K562 (cell line): ENCODE results near the gene TKT.

ENCODE experiments used
- CTCF ChIP-seq, 3 experiments: IDR thresholded peaks in 2 of 3; conservative IDR thresholded peaks in 1 of 3; 2 replicates each; pipeline ENCODE4 v1.5.1; 2011 to 2012; ENCODE audit warnings: low read length in 3 of 3, mild to moderate bottlenecking in 3 of 3, control low read depth in 2 of 3, improper control_type of control experiment in 1 of 3, inconsistent platforms in 1 of 3, low read depth in 1 of 3, mixed read lengths in 1 of 3, moderate library complexity in 1 of 3; ENCODE audit not compliant: insufficient read depth in 2 of 3
- EP300 ChIP-seq: IDR thresholded peaks from 2 replicates; pipeline ENCODE4 v1.6.1; 2012; ENCODE audit warnings: low read length, improper control_type of control experiment
- GABPB1 ChIP-seq: sonication (generic); formaldehyde crosslinking; IDR thresholded peaks from 2 replicates; pipeline ENCODE4 v1.8.0; 2022; ENCODE audit warnings: mild to moderate bottlenecking, missing genetic modification reagents
- RNF2 ChIP-seq: sonication (generic); IDR thresholded peaks from 2 replicates; pipeline ENCODE4 v1.6.1; 2016
- RREB1 ChIP-seq: fragments of 250-450 bp; sonication (Bioruptor Pico); IDR thresholded peaks from 2 replicates; pipeline ENCODE4 v1.4.0; 2020
- SREBF2 ChIP-seq: sonication (generic); formaldehyde crosslinking; IDR thresholded peaks from 2 replicates; pipeline ENCODE4 v1.4.0; 2020; ENCODE audit warnings: mild to moderate bottlenecking, missing genetic modification reagents
- ZNF584 ChIP-seq: fragments of 200-800 bp; sonication (Bioruptor generic); IDR thresholded peaks from 2 replicates; pipeline ENCODE4 v1.6.1; 2016; ENCODE audit warnings: low read depth, mild to moderate bottlenecking, missing genetic modification characterization, missing compliant biosample characterization
- ZNF717 ChIP-seq: fragments of 250-450 bp; sonication (Bioruptor Pico); IDR thresholded peaks from 2 replicates; pipeline ENCODE4 v1.5.0; 2021

GRCh38 chr3:53222183-53222901, 33.5 kb downstream of the TKT start:
- TF ChIP-seq CTCF (IDR thresholded peaks at IDR 0.05 in 2 of 3, conservative IDR thresholded peaks at IDR 0.05 in 1 of 3; ENCODE audit: insufficient read depth in 2 of 3, low read depth in 1 of 3, low read length in 3 of 3) (no peak), GABPB1 (CRISPR knock-in tag) (no peak), EP300 (no peak), RREB1 (CRISPR knock-in tag) (no peak), SREBF2 (CRISPR knock-in tag) (no peak), ZNF584 (CRISPR knock-in tag) (no peak), RNF2 (no peak), ZNF717 (CRISPR knock-in tag) (no peak)
